ENCODE data around the gene RAB37. TPM values are rescaled to one million over a fixed set of nuclear protein-coding genes. Genes with fewer than 3 reads are reported as not detected.

The RAB37 gene
- total and polyA plus RNA-seq, 9 of the 15 experiments (the other 6 are each of a cell fraction or from before 2014, with no cell fraction given): 0.03 to 0.27 (median 0.11) TPM; not detected in 4

DNA sequence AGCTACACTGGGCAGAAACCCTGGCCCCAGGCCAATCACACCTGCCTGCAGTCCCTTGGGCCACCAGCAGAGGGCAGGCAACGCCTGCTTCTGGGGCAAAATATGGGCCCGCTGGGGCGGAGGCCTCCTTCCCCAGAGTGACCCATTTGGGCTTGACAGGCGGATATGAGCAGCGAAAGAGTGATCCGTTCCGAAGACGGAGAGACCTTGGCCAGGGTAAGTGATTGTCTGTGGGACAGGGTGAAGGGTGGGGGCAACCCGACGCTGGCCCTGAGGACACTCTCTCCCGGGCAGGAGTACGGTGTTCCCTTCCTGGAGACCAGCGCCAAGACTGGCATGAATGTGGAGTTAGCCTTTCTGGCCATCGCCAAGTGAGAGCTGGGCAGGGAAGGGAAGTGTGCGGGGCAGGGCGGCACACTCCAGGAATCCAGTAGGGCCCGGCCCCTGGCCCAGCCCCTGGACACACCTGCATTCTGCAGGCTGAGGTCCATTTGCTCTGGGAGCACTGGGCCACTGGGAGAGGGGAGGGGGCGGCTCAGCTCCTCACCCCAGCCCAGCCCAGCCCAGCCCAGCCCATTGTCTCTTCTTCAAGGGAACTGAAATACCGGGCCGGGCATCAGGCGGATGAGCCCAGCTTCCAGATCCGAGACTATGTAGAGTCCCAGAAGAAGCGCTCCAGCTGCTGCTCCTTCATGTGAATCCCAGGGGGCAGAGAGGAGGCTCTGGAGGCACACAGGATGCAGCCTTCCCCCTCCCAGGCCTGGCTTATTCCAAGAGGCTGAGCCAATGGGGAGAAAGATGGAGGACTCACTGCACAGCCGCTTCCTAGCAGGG is 7.9 kb downstream of the RAB37 start (continued):
- TF ChIP-seq FOS (IDR thresholded peaks at IDR 0.05; ENCODE audit: extremely low read depth, insufficient read length) (no peak), U2AF2 (optimal IDR thresholded peaks at IDR 0.05; ENCODE audit: low read depth, low read length) (no peak), ZNF75A (CRISPR knock-in tag; IDR thresholded peaks at IDR 0.05) (no peak), CBFA2T3 (IDR thresholded peaks at IDR 0.05) (no peak), ZNF644 (tag; IDR thresholded peaks at IDR 0.05; ENCODE audit: low read depth) (no peak), TRIM25 (IDR thresholded peaks at IDR 0.05; ENCODE audit: borderline replicate concordance) (no peak), ZNF232 (CRISPR knock-in tag; IDR thresholded peaks at IDR 0.05) (no peak), ZNF121 (CRISPR knock-in tag; conservative IDR thresholded peaks at IDR 0.05) (0 out of 2 replicates have a peak, but pooled peaks have one; percentile 37), CREB3L1 (IDR thresholded peaks at IDR 0.05; ENCODE audit: borderline replicate concordance, low read depth) (no peak), USF1 (CRISPR knock-in tag; IDR thresholded peaks at IDR 0.05) (no peak), ZNF253 (CRISPR knock-in tag; conservative IDR thresholded peaks at IDR 0.05) (no peak), E2F6 (IDR thresholded peaks at IDR 0.05; ENCODE audit: borderline replicate concordance in 1 of 2, extremely low read depth in 1 of 2, insufficient read depth in 1 of 2, insufficient read length in 1 of 2, low read depth in 1 of 2, low read length in 1 of 2, poor library complexity in 1 of 2, severe bottlenecking in 1 of 2) (no peak), ZNF778 (CRISPR knock-in tag; IDR thresholded peaks at IDR 0.05) (no peak), ZNF764 (CRISPR knock-in tag; IDR thresholded peaks at IDR 0.05; ENCODE audit: low read depth) (no peak), MTA3 (IDR thresholded peaks at IDR 0.05; ENCODE audit: borderline replicate concordance) (0 out of 2 replicates have a peak, but pooled peaks have one; percentile 61), NCOA1 (IDR thresholded peaks at IDR 0.05; ENCODE audit: low read depth) (no peak), ELF1 (tag; IDR thresholded peaks at IDR 0.05) (no peak), ZNF431 (CRISPR knock-in tag; IDR thresholded peaks at IDR 0.05) (no peak), MAFG (tag; conservative IDR thresholded peaks at IDR 0.05) (no peak)
- TF ChIP-seq, protein P1, sequence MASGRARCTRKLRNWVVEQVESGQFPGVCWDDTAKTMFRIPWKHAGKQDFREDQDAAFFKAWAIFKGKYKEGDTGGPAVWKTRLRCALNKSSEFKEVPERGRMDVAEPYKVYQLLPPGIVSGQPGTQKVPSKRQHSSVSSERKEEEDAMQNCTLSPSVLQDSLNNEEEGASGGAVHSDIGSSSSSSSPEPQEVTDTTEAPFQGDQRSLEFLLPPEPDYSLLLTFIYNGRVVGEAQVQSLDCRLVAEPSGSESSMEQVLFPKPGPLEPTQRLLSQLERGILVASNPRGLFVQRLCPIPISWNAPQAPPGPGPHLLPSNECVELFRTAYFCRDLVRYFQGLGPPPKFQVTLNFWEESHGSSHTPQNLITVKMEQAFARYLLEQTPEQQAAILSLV (tag; IDR thresholded peaks at IDR 0.05): no peak
- TF ChIP-seq, protein P2, sequence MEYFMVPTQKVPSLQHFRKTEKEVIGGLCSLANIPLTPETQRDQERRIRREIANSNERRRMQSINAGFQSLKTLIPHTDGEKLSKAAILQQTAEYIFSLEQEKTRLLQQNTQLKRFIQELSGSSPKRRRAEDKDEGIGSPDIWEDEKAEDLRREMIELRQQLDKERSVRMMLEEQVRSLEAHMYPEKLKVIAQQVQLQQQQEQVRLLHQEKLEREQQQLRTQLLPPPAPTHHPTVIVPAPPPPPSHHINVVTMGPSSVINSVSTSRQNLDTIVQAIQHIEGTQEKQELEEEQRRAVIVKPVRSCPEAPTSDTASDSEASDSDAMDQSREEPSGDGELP (CRISPR knock-in tag; IDR thresholded peaks at IDR 0.05; ENCODE audit: borderline replicate concordance): peak; percentile 60; the same call in 1 of the 2 replicates

Data from K562 (cell line).